ENCODE measurements around the gene SHC2.
A peak's percentile ranks its signal among the peaks of the same experiment; 100 is the strongest.

DNA sequence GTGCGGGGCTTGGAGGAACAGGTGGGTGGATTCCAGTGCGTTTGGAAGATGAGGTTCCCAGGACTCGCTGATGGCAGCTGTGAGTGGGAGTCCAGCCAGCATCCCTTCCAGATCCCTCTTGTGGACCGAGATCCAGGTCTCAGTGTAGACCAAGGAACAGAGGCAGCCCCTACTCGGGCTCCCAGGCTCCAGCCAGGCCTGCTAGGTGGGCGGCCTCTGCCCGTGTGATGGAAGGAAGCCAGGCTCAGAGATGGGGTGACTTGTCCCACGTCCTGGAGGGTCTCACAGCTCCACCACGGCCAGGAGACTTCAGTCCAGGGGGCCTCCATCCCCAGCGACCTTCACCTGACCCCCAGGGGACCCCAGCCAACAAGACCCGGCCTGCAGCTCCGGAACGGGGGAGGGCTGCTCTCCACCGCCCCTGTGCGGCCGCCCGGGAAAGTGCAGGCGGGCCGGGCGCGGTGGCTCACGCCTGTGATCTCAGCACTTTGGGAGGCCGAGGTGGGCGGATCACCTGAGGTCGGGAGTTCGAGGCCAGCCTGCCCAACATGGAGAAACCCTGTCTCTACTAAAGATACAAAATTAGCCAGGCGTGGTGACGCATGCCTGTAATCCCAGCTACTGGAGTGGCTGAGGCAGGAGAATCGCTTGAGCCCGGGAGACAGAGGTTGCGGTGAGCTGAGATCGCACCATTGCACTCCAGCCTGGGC lies 34.7 kb upstream of the SHC2 start:
- TF ChIP-seq, protein P1, sequence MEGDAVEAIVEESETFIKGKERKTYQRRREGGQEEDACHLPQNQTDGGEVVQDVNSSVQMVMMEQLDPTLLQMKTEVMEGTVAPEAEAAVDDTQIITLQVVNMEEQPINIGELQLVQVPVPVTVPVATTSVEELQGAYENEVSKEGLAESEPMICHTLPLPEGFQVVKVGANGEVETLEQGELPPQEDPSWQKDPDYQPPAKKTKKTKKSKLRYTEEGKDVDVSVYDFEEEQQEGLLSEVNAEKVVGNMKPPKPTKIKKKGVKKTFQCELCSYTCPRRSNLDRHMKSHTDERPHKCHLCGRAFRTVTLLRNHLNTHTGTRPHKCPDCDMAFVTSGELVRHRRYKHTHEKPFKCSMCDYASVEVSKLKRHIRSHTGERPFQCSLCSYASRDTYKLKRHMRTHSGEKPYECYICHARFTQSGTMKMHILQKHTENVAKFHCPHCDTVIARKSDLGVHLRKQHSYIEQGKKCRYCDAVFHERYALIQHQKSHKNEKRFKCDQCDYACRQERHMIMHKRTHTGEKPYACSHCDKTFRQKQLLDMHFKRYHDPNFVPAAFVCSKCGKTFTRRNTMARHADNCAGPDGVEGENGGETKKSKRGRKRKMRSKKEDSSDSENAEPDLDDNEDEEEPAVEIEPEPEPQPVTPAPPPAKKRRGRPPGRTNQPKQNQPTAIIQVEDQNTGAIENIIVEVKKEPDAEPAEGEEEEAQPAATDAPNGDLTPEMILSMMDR (conservative IDR thresholded peaks at IDR 0.05 in 1 of 2, IDR thresholded peaks at IDR 0.05 in 1 of 2; ENCODE audit: low read depth in 1 of 2, low read length in 2 of 2): peak; percentile 56 to 62
- TF ChIP-seq EZH2 (IDR thresholded peaks at IDR 0.05; ENCODE audit: low read length, missing control alignments): no peak
